Keratinocyte (primary cell): ENCODE results near the gene PABPN1L. TPM values are rescaled to one million over a fixed set of nuclear protein-coding genes. Genes with fewer than 3 reads are reported as not detected.

Experiments
- DNase-seq: peaks from one replicate; pipeline ENCODE4 v3.0.0-alpha.2; 2011; ENCODE audit warnings: low read depth, missing footprints, low spot score
- FAIRE-seq: peaks from 2 replicates; lab custom pipeline; 2011; peaks lifted over from hg19 to GRCh38; lab: Jason Lieb, UNC
- H2AFZ ChIP-seq: 2 replicates; pipeline ENCODE4 v1.6.0; 2012; ENCODE audit warnings: low read length, control low read depth, inconsistent platforms; ENCODE audit not compliant: control insufficient read depth
- H3K27ac ChIP-seq: 2 replicates; pipeline ENCODE4 v1.5.1; 2011; ENCODE audit warnings: low read length; ENCODE audit not compliant: control insufficient read depth, insufficient read depth
- H3K27me3 ChIP-seq: 3 replicates; pipeline ENCODE4 v1.6.0; 2011; ENCODE audit warnings: low read length; ENCODE audit not compliant: control insufficient read depth, insufficient read depth; ENCODE audit errors: extremely low read depth
- H3K36me3 ChIP-seq, 2 experiments: 2 replicates in 1 of 2; 3 replicates in 1 of 2; pipeline ENCODE4 v1.5.1; 2011; ENCODE audit warnings: low read length in 2 of 2, mild to moderate bottlenecking in 1 of 2; ENCODE audit not compliant: control insufficient read depth in 2 of 2, insufficient read depth in 2 of 2; ENCODE audit errors: extremely low read depth in 1 of 2
- H3K4me1 ChIP-seq: 3 replicates; pipeline ENCODE4 v1.5.1; 2011; ENCODE audit warnings: low read length; ENCODE audit not compliant: control insufficient read depth, insufficient read depth; ENCODE audit errors: extremely low read depth
- H3K4me2 ChIP-seq: 3 replicates; pipeline ENCODE4 v1.6.0; 2011; ENCODE audit warnings: low read depth, low read length; ENCODE audit not compliant: control insufficient read depth, insufficient read depth; ENCODE audit errors: extremely low read depth
- H3K4me3 ChIP-seq, 3 experiments: fragments of 200-600 bp in 1 of 3; sonication (generic) in 1 of 3; 2 replicates in 2 of 3; 3 replicates in 1 of 3; pipeline ENCODE4 v1.5.1; 2011 to 2016; ENCODE audit warnings: low read length in 3 of 3, mild to moderate bottlenecking in 3 of 3, control low read depth in 2 of 3, inconsistent platforms in 1 of 3, low read depth in 1 of 3, mixed read lengths in 1 of 3, mixed run types in 1 of 3, moderate library complexity in 1 of 3; ENCODE audit not compliant: control insufficient read depth in 2 of 3, insufficient read depth in 2 of 3; ENCODE audit errors: extremely low read depth in 1 of 3
- H3K79me2 ChIP-seq: 2 replicates; pipeline ENCODE4 v1.6.0; 2012; ENCODE audit warnings: low read length; ENCODE audit not compliant: control insufficient read depth, insufficient read depth
- H3K9ac ChIP-seq: 3 replicates; pipeline ENCODE4 v1.6.0; 2011; ENCODE audit warnings: low read length; ENCODE audit not compliant: control insufficient read depth, insufficient read depth; ENCODE audit errors: extremely low read depth
- H3K9me1 ChIP-seq: 3 replicates; pipeline ENCODE4 v1.6.0; 2011; ENCODE audit warnings: low read length; ENCODE audit not compliant: control insufficient read depth, insufficient read depth; ENCODE audit errors: extremely low read depth
- H3K9me3 ChIP-seq: 2 replicates; pipeline ENCODE4 v1.5.1; 2012; ENCODE audit warnings: low read depth, low read length; ENCODE audit not compliant: control insufficient read depth
- H4K20me1 ChIP-seq: 3 replicates; pipeline ENCODE4 v1.6.0; 2011; ENCODE audit warnings: low read length; ENCODE audit not compliant: control insufficient read depth, insufficient read depth; ENCODE audit errors: extremely low read depth
- EZH2 ChIP-seq: IDR thresholded peaks from one replicate; pipeline ENCODE4 v1.6.1; 2012; ENCODE audit warnings: inconsistent platforms, mild to moderate bottlenecking, low read length, moderate library complexity
- dilution Hi-C: fragments of 300-500 bp; cut with MboI; formaldehyde crosslinking; loops from one replicate; pipeline ENCODE4 v1.7.0; 2020; ENCODE audit warnings: low sequenced_read_pairs; ENCODE audit not compliant: extremely low pct_ligation_motif_present
- polyA plus RNA-seq, 5 experiments: library from polyadenylated mRNA; depleted of rRNA in 3 of 5; stranded (reverse) in 3 of 5; stranded (forward) in 1 of 5; unstranded in 1 of 5; fragments of >200 nt; gene quantifications; 1 replicate in 1 of 5; 2 replicates in 3 of 5; 3 replicates in 1 of 5; pipeline versions ENCODE4 v1.2.1 to v1.2.3, GENCODE V29; 2011 to 2012; ENCODE audit warnings: missing spikeins in 2 of 5, low read depth in 1 of 5, low replicate concordance in 1 of 5
- TF ChIP-seq, protein P1 (sequence below), 3 experiments: IDR thresholded peaks in 1 of 3; conservative IDR thresholded peaks in 1 of 3; optimal IDR thresholded peaks in 1 of 3; 2 replicates in 2 of 3; 3 replicates in 1 of 3; pipeline versions ENCODE3 to v1.5.1; 2011; ENCODE audit warnings: low read length in 3 of 3, mild to moderate bottlenecking in 3 of 3, moderate library complexity in 2 of 3, control low read depth in 1 of 3, inconsistent platforms in 1 of 3; ENCODE audit not compliant: insufficient read depth in 2 of 3; ENCODE audit errors: extremely low read depth in 1 of 3

PABPN1L gene
- polyA plus RNA-seq, 1 donor (not counting 4 experiments of a cell fraction or from before 2014, with no cell fraction given), result not detected

DNA sequence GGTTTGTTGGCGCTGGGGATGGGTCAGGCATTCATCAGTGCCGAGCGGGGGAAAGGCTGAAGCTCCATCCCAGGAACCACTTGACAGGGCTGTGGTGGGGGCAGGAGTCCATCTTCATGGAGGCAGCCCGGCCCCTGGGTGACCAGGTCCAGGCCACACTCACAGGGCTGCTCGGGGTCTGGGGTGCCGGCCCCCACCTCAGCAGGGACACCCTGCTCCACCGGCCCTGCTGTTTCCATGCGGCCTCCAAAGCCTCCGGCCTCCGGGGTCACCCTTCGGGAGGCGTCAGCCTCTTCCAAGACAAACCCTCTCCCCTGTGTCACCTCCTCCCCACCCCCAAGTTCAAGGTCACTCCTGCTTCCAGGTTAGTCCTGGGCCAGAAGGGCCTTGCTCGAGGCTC lies 31.8 kb downstream of the PABPN1L start:
- H3K27ac ChIP-seq, result no peak overlapping the region
- no peak overlapping the region for H3K4me3 ChIP-seq
- no peaks in the 10 kb centered on the region for H3K4me1 ChIP-seq
- no peaks in the 10 kb centered on the region for H3K9me3 ChIP-seq
- H2AFZ ChIP-seq, result no peak overlapping the region
- H3K79me2 ChIP-seq, result no peaks in the 10 kb centered on the region
- dilution Hi-C loops, result no loop called here
- H4K20me1 ChIP-seq, result no peaks in the 10 kb centered on the region
- H3K9me1 ChIP-seq, result no peaks in the 10 kb centered on the region
- DNase-seq (no peak), FAIRE-seq (no peak)
- no peaks in the 10 kb centered on the region for H3K27me3 ChIP-seq
- H3K36me3 ChIP-seq, result peaks cover 0 to 13% of the 10 kb centered on the region in 2 experiments
- H3K9ac ChIP-seq, result no peak overlapping the region
- no peak overlapping the region for H3K4me2 ChIP-seq
- TF ChIP-seq, protein P1, sequence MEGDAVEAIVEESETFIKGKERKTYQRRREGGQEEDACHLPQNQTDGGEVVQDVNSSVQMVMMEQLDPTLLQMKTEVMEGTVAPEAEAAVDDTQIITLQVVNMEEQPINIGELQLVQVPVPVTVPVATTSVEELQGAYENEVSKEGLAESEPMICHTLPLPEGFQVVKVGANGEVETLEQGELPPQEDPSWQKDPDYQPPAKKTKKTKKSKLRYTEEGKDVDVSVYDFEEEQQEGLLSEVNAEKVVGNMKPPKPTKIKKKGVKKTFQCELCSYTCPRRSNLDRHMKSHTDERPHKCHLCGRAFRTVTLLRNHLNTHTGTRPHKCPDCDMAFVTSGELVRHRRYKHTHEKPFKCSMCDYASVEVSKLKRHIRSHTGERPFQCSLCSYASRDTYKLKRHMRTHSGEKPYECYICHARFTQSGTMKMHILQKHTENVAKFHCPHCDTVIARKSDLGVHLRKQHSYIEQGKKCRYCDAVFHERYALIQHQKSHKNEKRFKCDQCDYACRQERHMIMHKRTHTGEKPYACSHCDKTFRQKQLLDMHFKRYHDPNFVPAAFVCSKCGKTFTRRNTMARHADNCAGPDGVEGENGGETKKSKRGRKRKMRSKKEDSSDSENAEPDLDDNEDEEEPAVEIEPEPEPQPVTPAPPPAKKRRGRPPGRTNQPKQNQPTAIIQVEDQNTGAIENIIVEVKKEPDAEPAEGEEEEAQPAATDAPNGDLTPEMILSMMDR (optimal IDR thresholded peaks at IDR 0.05 in 1 of 3, IDR thresholded peaks at IDR 0.05 in 1 of 3, conservative IDR thresholded peaks at IDR 0.05 in 1 of 3; ENCODE audit: extremely low read depth in 1 of 3, insufficient read depth in 2 of 3, low read length in 3 of 3), result no peak
- no peak for TF ChIP-seq EZH2

- no peak for TF ChIP-seq EZH2
- TF ChIP-seq, protein P1 (optimal IDR thresholded peaks at IDR 0.05 in 1 of 3, IDR thresholded peaks at IDR 0.05 in 1 of 3, conservative IDR thresholded peaks at IDR 0.05 in 1 of 3; ENCODE audit: extremely low read depth in 1 of 3, insufficient read depth in 2 of 3, low read length in 3 of 3), result no peak
- no peaks in the 10 kb centered on the region for H3K4me1 ChIP-seq
- no peaks in the 10 kb centered on the region for H3K27me3 ChIP-seq
- dilution Hi-C loops, result no loop called here
- H3K79me2 ChIP-seq, result no peaks in the 10 kb centered on the region
- no peaks in the 10 kb centered on the region for H3K9me3 ChIP-seq
- FAIRE-seq (no peak), DNase-seq (no peak)
- no peak overlapping the region for H3K27ac ChIP-seq
- no peak overlapping the region for H3K9ac ChIP-seq
- no peaks in the 10 kb centered on the region for H3K9me1 ChIP-seq
- no peak overlapping the region for H3K4me3 ChIP-seq
- H4K20me1 ChIP-seq, result no peaks in the 10 kb centered on the region
- H3K36me3 ChIP-seq, result peaks cover 0 to 8% of the 10 kb centered on the region in 2 experiments
- no peak overlapping the region for H2AFZ ChIP-seq
- H3K4me2 ChIP-seq, result no peak overlapping the region
Observed at GRCh38 chr16:88833086-88833485, 33.4 kb downstream of the PABPN1L start.
